ENCODE data around the gene SP4. TPM values are rescaled to one million over a fixed set of nuclear protein-coding genes. Genes with fewer than 3 reads are reported as not detected.

The SP4 gene
- total RNA-seq, 6 experiments from 2014 or later: 2.3 to 3.6 (median 2.9) TPM

- 0 out of 2 replicates have a peak, but pooled peaks cover 5% of the 10 kb centered on the region for H3K4me1 Mint-ChIP-seq (ENCODE audit: low read depth)
- peaks cover 11% of the 10 kb centered on the region for H3K27me3 Mint-ChIP-seq (ENCODE audit: insufficient read depth)
- no peak overlapping the region for H3K27ac Mint-ChIP-seq
- no peaks in the 10 kb centered on the region for H3K36me3 Mint-ChIP-seq (ENCODE audit: low read depth)
- H3K4me3 Mint-ChIP-seq: no peak overlapping the region
- no peak for DNase-seq
- H3K9me3 Mint-ChIP-seq: no peaks in the 10 kb centered on the region
- no peak for TF ChIP-seq CTCF (IDR thresholded peaks at IDR 0.05)
These were observed 115.8 kb downstream of the SP4 start for GRCh38 chr7:21543528-21544302.

GRCh38 chr7:21544303-21544656 lies 116.4 kb downstream of the SP4 start:
- Mint-ChIP-seq H3K27ac (no peak overlapping the region), H3K36me3 (ENCODE audit: low read depth) (no peaks in the 10 kb centered on the region), H3K9me3 (no peaks in the 10 kb centered on the region), H3K4me1 (ENCODE audit: low read depth) (0 out of 2 replicates have a peak, but pooled peaks cover 5% of the 10 kb centered on the region), H3K4me3 (no peak overlapping the region), H3K27me3 (ENCODE audit: insufficient read depth) (peaks cover 11% of the 10 kb centered on the region)
- no peak for TF ChIP-seq CTCF (IDR thresholded peaks at IDR 0.05)
- DNase-seq: no peak

- TF ChIP-seq CTCF (IDR thresholded peaks at IDR 0.05): no peak
- Mint-ChIP-seq H3K27ac (no peak overlapping the region), H3K9me3 (no peaks in the 10 kb centered on the region), H3K36me3 (ENCODE audit: low read depth) (no peaks in the 10 kb centered on the region), H3K4me3 (no peak overlapping the region), H3K4me1 (ENCODE audit: low read depth) (0 out of 2 replicates have a peak, but pooled peaks cover 5% of the 10 kb centered on the region), H3K27me3 (ENCODE audit: insufficient read depth) (peaks cover 10% of the 10 kb centered on the region)
- DNase-seq: no peak
These were observed 116.8 kb downstream of the SP4 start for GRCh38 chr7:21544715-21545114.

- H3K4me3 Mint-ChIP-seq: no peak overlapping the region
- no peak for TF ChIP-seq CTCF (IDR thresholded peaks at IDR 0.05)
- no peak for DNase-seq
- peaks cover 7% of the 10 kb centered on the region for H3K27me3 Mint-ChIP-seq (ENCODE audit: insufficient read depth)
- no peak overlapping the region for H3K27ac Mint-ChIP-seq
- H3K36me3 Mint-ChIP-seq (ENCODE audit: low read depth): no peaks in the 10 kb centered on the region
- H3K4me1 Mint-ChIP-seq (ENCODE audit: low read depth): 0 out of 2 replicates have a peak, but pooled peaks cover 5% of the 10 kb centered on the region
- no peaks in the 10 kb centered on the region for H3K9me3 Mint-ChIP-seq
These were observed 119.6 kb downstream of the SP4 start for GRCh38 chr7:21547501-21547900.

GRCh38 chr7:21548491-21548890 lies 120.6 kb downstream of the SP4 start:
- Mint-ChIP-seq H3K4me1 (ENCODE audit: low read depth) (0 out of 2 replicates have a peak, but pooled peaks cover 5% of the 10 kb centered on the region), H3K27ac (no peak overlapping the region), H3K4me3 (no peak overlapping the region), H3K27me3 (ENCODE audit: insufficient read depth) (peaks cover 7% of the 10 kb centered on the region), H3K36me3 (ENCODE audit: low read depth) (no peaks in the 10 kb centered on the region), H3K9me3 (no peaks in the 10 kb centered on the region; the same call in 1 of the 2 replicates)
- no peak for DNase-seq
- no peak for TF ChIP-seq CTCF (IDR thresholded peaks at IDR 0.05)

Data from HFFc6 (cell line).